DMS53 treated with DMSO at 0.1 percent for 48 hours (cell line): Measurements from ENCODE around the gene KRTAP23-1.

Experiments
- DNase-seq: peaks from one replicate; lab custom pipeline; 2025; ENCODE audit not compliant: unreplicated experiment; lab: John Stamatoyannopoulos, UW

KRTAP23-1 gene

GRCh38 chr21:30315701-30316100, 32.7 kb downstream of the KRTAP23-1 start:
- no peak for DNase-seq

GRCh38 chr21:30306884-30307283, 41.5 kb downstream of the KRTAP23-1 start:
- DNase-seq = no peak

- DNase-seq = no peak
Measured at GRCh38 chr21:30305136-30305535, 43.3 kb downstream of the KRTAP23-1 start.
